H9 (cell line): ENCODE results near the gene C5orf15. TPM values are rescaled to one million over a fixed set of nuclear protein-coding genes. Genes with fewer than 3 reads are reported as not detected.

Source experiments
- DNase-seq: peaks from one replicate; pipeline ENCODE4 v3.0.0-alpha.2; 2017
- H2AFZ ChIP-seq: one replicate; pipeline ENCODE4 v1.6.1; 2013; ENCODE audit warnings: mild to moderate bottlenecking, low read length, control low read depth, moderate library complexity
- H2AK5ac ChIP-seq: 2 replicates; pipeline ENCODE4 v1.6.1; 2013; ENCODE audit warnings: low read length, control low read depth, mixed read lengths; ENCODE audit not compliant: insufficient read length
- H2BK120ac ChIP-seq: one replicate; pipeline ENCODE4 v1.6.1; 2013; ENCODE audit warnings: low read depth, mild to moderate bottlenecking, low read length, control low read depth, inconsistent platforms; ENCODE audit not compliant: poor library complexity, severe bottlenecking
- H2BK12ac ChIP-seq: 2 replicates; pipeline ENCODE4 v1.6.1; 2013; ENCODE audit warnings: low read length, control low read depth, mixed read lengths, low read depth; ENCODE audit not compliant: insufficient read length
- H2BK15ac ChIP-seq: 2 replicates; pipeline ENCODE4 v1.6.1; 2013; ENCODE audit warnings: low read depth, low read length, control low read depth
- H2BK20ac ChIP-seq: one replicate; pipeline ENCODE4 v1.6.1; 2013; ENCODE audit warnings: low read depth, mild to moderate bottlenecking, low read length, control low read depth, inconsistent platforms; ENCODE audit not compliant: poor library complexity, severe bottlenecking
- H2BK5ac ChIP-seq: 2 replicates; pipeline ENCODE4 v1.6.1; 2013; ENCODE audit warnings: low read length, control low read depth, mixed read lengths; ENCODE audit not compliant: insufficient read length
- H3K14ac ChIP-seq: 2 replicates; pipeline ENCODE4 v1.6.1; 2013; ENCODE audit warnings: low read length, control low read depth; ENCODE audit not compliant: insufficient read depth
- H3K18ac ChIP-seq: 2 replicates; pipeline ENCODE4 v1.6.1; 2013; ENCODE audit warnings: low read depth, mild to moderate bottlenecking, mixed read lengths, low read length, control low read depth; ENCODE audit not compliant: insufficient read length
- H3K23ac ChIP-seq: 2 replicates; pipeline ENCODE4 v1.6.1; 2013; ENCODE audit warnings: low read length, control low read depth, mixed read lengths, low read depth; ENCODE audit not compliant: insufficient read length
- H3K23me2 ChIP-seq: 2 replicates; pipeline ENCODE4 v1.6.1; 2013; ENCODE audit warnings: low read depth, mild to moderate bottlenecking, mixed read lengths, low read length, control low read depth; ENCODE audit not compliant: insufficient read length, poor library complexity, severe bottlenecking
- H3K27ac ChIP-seq: 2 replicates; pipeline ENCODE4 v1.5.1; 2013; ENCODE audit warnings: low read length, control low read depth, mixed read lengths, low read depth; ENCODE audit not compliant: insufficient read length
- H3K27me3 ChIP-seq: 2 replicates; pipeline ENCODE4 v1.6.1; 2013; ENCODE audit warnings: low read length, control low read depth, inconsistent platforms; ENCODE audit not compliant: insufficient read depth
- H3K4ac ChIP-seq: 2 replicates; pipeline ENCODE4 v1.6.1; 2013; ENCODE audit warnings: low read depth, mild to moderate bottlenecking, control low read depth, inconsistent platforms, low read length, moderate library complexity
- H3K4me1 ChIP-seq: 2 replicates; pipeline ENCODE4 v1.6.1; 2013; ENCODE audit warnings: low read length, control low read depth, inconsistent platforms; ENCODE audit not compliant: insufficient read depth
- H3K4me2 ChIP-seq: 2 replicates; pipeline ENCODE4 v1.6.1; 2013; ENCODE audit warnings: low read length, control low read depth, mixed read lengths; ENCODE audit not compliant: insufficient read length, insufficient read depth
- H3K56ac ChIP-seq: 2 replicates; pipeline ENCODE4 v1.6.1; 2013; ENCODE audit warnings: low read depth, mild to moderate bottlenecking, mixed read lengths, low read length, control low read depth; ENCODE audit not compliant: insufficient read length
- H3K79me1 ChIP-seq: 2 replicates; pipeline ENCODE4 v1.6.1; 2013; ENCODE audit warnings: low read depth, mild to moderate bottlenecking, moderate library complexity, low read length, control low read depth, inconsistent platforms; ENCODE audit not compliant: insufficient read depth, poor library complexity, severe bottlenecking
- H3K79me2 ChIP-seq: 2 replicates; pipeline ENCODE4 v1.6.1; 2013; ENCODE audit warnings: low read length, control low read depth, inconsistent platforms; ENCODE audit not compliant: insufficient read depth
- H3K9ac ChIP-seq: 2 replicates; pipeline ENCODE4 v1.6.1; 2013; ENCODE audit warnings: low read length, control low read depth, mixed read lengths; ENCODE audit not compliant: insufficient read length; ENCODE audit errors: extremely low read depth
- H3K9me3 ChIP-seq: one replicate; pipeline ENCODE4 v1.6.1; 2013; ENCODE audit warnings: low read depth, low read length, inconsistent platforms; ENCODE audit not compliant: control insufficient read depth
- H3T11ph ChIP-seq: one replicate; pipeline ENCODE4 v1.6.1; 2013; ENCODE audit warnings: mild to moderate bottlenecking, low read length, control low read depth, inconsistent platforms
- H4K20me1 ChIP-seq: one replicate; pipeline ENCODE4 v1.6.1; 2013; ENCODE audit not compliant: control insufficient read depth, insufficient read length, insufficient read depth
- H4K5ac ChIP-seq: 2 replicates; pipeline ENCODE4 v1.6.1; 2013; ENCODE audit warnings: low read depth, mild to moderate bottlenecking, mixed read lengths, low read length, control low read depth; ENCODE audit not compliant: insufficient read length
- H4K8ac ChIP-seq: replicated peaks from 2 replicates; pipeline ENCODE4 v1.6.1; 2013; ENCODE audit warnings: low read length, control low read depth, mixed read lengths, low read depth; ENCODE audit not compliant: insufficient read length
- H4K91ac ChIP-seq: 2 replicates; pipeline ENCODE4 v1.6.1; 2013; ENCODE audit warnings: low read depth, mild to moderate bottlenecking, moderate library complexity, mixed read lengths, low read length, control low read depth; ENCODE audit not compliant: insufficient read length
- H3K27ac Mint-ChIP-seq, 3 experiments: 2 replicates in 2 of 3; 3 replicates in 1 of 3; pipeline ENCODE4 v1.8.0; 2020 to 2021; ENCODE audit warnings: mixed read lengths in 3 of 3, mild to moderate bottlenecking in 1 of 3, moderate library complexity in 1 of 3
- H3K27me3 Mint-ChIP-seq: 2 replicates; pipeline ENCODE4 v1.8.0; 2021; ENCODE audit warnings: low read depth, mild to moderate bottlenecking, moderate library complexity, mixed read lengths
- H3K36me3 Mint-ChIP-seq, 3 experiments: 2 replicates in 2 of 3; 3 replicates in 1 of 3; pipeline ENCODE4 v1.8.0; 2020 to 2021; ENCODE audit warnings: low read depth in 3 of 3, mixed read lengths in 3 of 3; ENCODE audit not compliant: insufficient read depth in 1 of 3
- H3K4me1 Mint-ChIP-seq, 2 experiments: 2 replicates each; pipeline ENCODE4 v1.8.0; 2020; ENCODE audit warnings: mixed read lengths in 2 of 2
- H3K4me3 Mint-ChIP-seq, 2 experiments: 2 replicates in 1 of 2; 3 replicates in 1 of 2; pipeline ENCODE4 v1.8.0; 2020 to 2021; ENCODE audit warnings: mild to moderate bottlenecking in 2 of 2, mixed read lengths in 2 of 2, moderate library complexity in 1 of 2
- H3K9me3 Mint-ChIP-seq, 2 experiments: 2 replicates in 1 of 2; 3 replicates in 1 of 2; pipeline ENCODE4 v1.8.0; 2020; ENCODE audit warnings: mild to moderate bottlenecking in 2 of 2, mixed read lengths in 2 of 2, moderate library complexity in 1 of 2
- CTCF ChIP-seq: fragments of 200-600 bp; sonication (generic); conservative IDR thresholded peaks from 3 replicates; pipeline ENCODE4 v1.8.0; 2021; ENCODE audit warnings: antibody characterized with exemption, mild to moderate bottlenecking
- WGBS: extraction: QIAGEN DNeasy Blood & Tissue Kit; methylation state at CpG from one replicate; pipeline ENCODE4 v1.1.7; 2013; ENCODE audit warnings: missing lambda C conversion rate, low lambda C conversion rate, mixed read lengths; ENCODE audit not compliant: insufficient read length; ENCODE audit errors: extremely low coverage; 5-methylcytosine and 5-hydroxymethylcytosine counted together
- total RNA-seq: library from RNA; stranded (reverse); gene quantifications from 2 replicates; pipeline ENCODE4 v1.2.1, GENCODE V29; 2021

C5orf15 gene
- total RNA-seq, 1 experiment from 2014 or later, result 33.4 TPM

- TF ChIP-seq CTCF, result no peak
- Histone ChIP-seq H3K23ac (no peak overlapping the region), H3K79me2 (no peaks in the 10 kb centered on the region), H3K79me1 (no peaks in the 10 kb centered on the region), H2BK5ac (no peak overlapping the region), H3K18ac (no peak overlapping the region), H3K27ac (no peak overlapping the region), H3K14ac (no peak overlapping the region), H4K91ac (no peak overlapping the region), H3K4ac (no peak overlapping the region), H3K23me2 (no peaks in the 10 kb centered on the region), H3K27me3 (no peaks in the 10 kb centered on the region), H3K56ac (no peak overlapping the region), H4K8ac (no peak overlapping the region), H2BK12ac (no peak overlapping the region), H2AFZ (no peak overlapping the region), H4K20me1 (no peaks in the 10 kb centered on the region), H3K4me1 (no peaks in the 10 kb centered on the region), H3K9ac (no peak overlapping the region), H2BK120ac (no peak overlapping the region), H3K9me3 (no peaks in the 10 kb centered on the region), H2AK5ac (no peak overlapping the region), H3T11ph (no peak overlapping the region), H4K5ac (no peak overlapping the region), H2BK20ac (no peak overlapping the region), H3K4me2 (no peak overlapping the region), H2BK15ac (no peak overlapping the region)
- H3K4me1 Mint-ChIP-seq, result peaks cover 6 to 15% of the 10 kb centered on the region in 2 experiments; a peak in 3 of 4 replicates
- peaks cover 9 to 10% of the 10 kb centered on the region in 2 experiments; a peak in 4 of 5 replicates for H3K9me3 Mint-ChIP-seq
- no peaks in the 10 kb centered on the region; a peak in 2 of 7 replicates for H3K36me3 Mint-ChIP-seq
- WGBS, result no CpG with 5 or more reads among the region's 3 CpGs
- no peak overlapping the region; a peak in 1 of 7 replicates for H3K27ac Mint-ChIP-seq
- H3K27me3 Mint-ChIP-seq, result peaks cover 1% of the 10 kb centered on the region
- no peak overlapping the region; a peak in 1 of 5 replicates for H3K4me3 Mint-ChIP-seq
- DNase-seq, result no peak
These were observed 28.8 kb downstream of the C5orf15 start for GRCh38 chr5:133939668-133940067.
